NCI-H2081 (cell line): ENCODE results near the gene LDAF1.
"Not testable (repeated sequence)": the region's sequence is repeated elsewhere in the genome, so short reads cannot be mapped to it uniquely, and the experiment has no call there.

Experiments used
- DNase-seq, 2 experiments: peaks; one replicate each; lab custom pipeline; 2025; lab: John Stamatoyannopoulos, UW

The LDAF1 gene

GRCh38 chr16:21195330-21195729, 36.9 kb downstream of the LDAF1 start:
- DNase-seq, result not testable (repeated sequence)

- no peak for DNase-seq
These were observed 38.6 kb downstream of the LDAF1 start for GRCh38 chr16:21197112-21197511.

GRCh38 chr16:21197621-21198020, 39.1 kb downstream of the LDAF1 start:
- no peak for DNase-seq

- no peak for DNase-seq
These were observed 41.2 kb downstream of the LDAF1 start for GRCh38 chr16:21199607-21200218.

- DNase-seq, result no peak
These were observed 44.8 kb downstream of the LDAF1 start for GRCh38 chr16:21203155-21203797.

- no peak for DNase-seq
These were observed 46.8 kb downstream of the LDAF1 start for GRCh38 chr16:21205303-21205702.

GRCh38 chr16:21206550-21206949, 48.1 kb downstream of the LDAF1 start:
- no peak for DNase-seq

GRCh38 chr16:21208446-21209230, 50.2 kb downstream of the LDAF1 start:
- DNase-seq, result no peak

- DNase-seq, result no peak
These were observed 53.0 kb downstream of the LDAF1 start, which contains the start of gene ZP2 for GRCh38 chr16:21211486-21211885. Gene ZP2, minus strand, starts transcription at chr16:21211574. Its CDS starts 27 bp downstream, at chr16:21211547.

- DNase-seq, result no peak
These were observed 55.6 kb downstream of the LDAF1 start for GRCh38 chr16:21214086-21214485.

- DNase-seq, result no peak
These were observed 58.6 kb downstream of the LDAF1 start for GRCh38 chr16:21217121-21217520.

- DNase-seq, result no peak
These were observed 59.7 kb downstream of the LDAF1 start for GRCh38 chr16:21218153-21218552.

- no peak for DNase-seq
These were observed 61.1 kb downstream of the LDAF1 start for GRCh38 chr16:21219551-21219950.

- DNase-seq, result peak in 1 of 2 experiments; percentile 9
These were observed 64.2 kb downstream of the LDAF1 start for GRCh38 chr16:21222495-21223337.

- no peak for DNase-seq
These were observed 65.3 kb downstream of the LDAF1 start for GRCh38 chr16:21223787-21224186.

- no peak for DNase-seq
These were observed 66.3 kb downstream of the LDAF1 start for GRCh38 chr16:21224800-21225199.

- no peak for DNase-seq
These were observed 68.3 kb downstream of the LDAF1 start for GRCh38 chr16:21226749-21227148.

- DNase-seq, result no peak
These were observed 69.4 kb downstream of the LDAF1 start for GRCh38 chr16:21227866-21228265.

GRCh38 chr16:21228361-21228872, 69.9 kb downstream of the LDAF1 start:
- no peak for DNase-seq
